ENCODE data around the gene PDLIM4. TPM values are rescaled to one million over a fixed set of nuclear protein-coding genes. Genes with fewer than 3 reads are reported as not detected.

The PDLIM4 gene
- total and polyA plus RNA-seq, 8 donors, result 0.83 to 10.7 (median 2.7) TPM

- 64 to 70% methylated on average over 27 of the region's 27 CpGs for WGBS, 2 donors
- no peak for FAIRE-seq
- no peak for TF ChIP-seq CTCF (IDR thresholded peaks at IDR 0.05)
- peak in 2 of 6 donors; percentile 20 to 85 for DNase-seq
- no peaks in the 10 kb centered on the region for H3K27me3 ChIP-seq
- peak overlapping the region; percentile 30 to 68 (median 49) for H3K4me3 ChIP-seq
- peak overlapping the region; percentile 78 to 96 (median 91) for H3K27ac ChIP-seq
- peaks cover 0 to 26% (median 4%) of the 10 kb centered on the region in 3 donors for H3K4me1 ChIP-seq
- H3K36me3 ChIP-seq, result no peaks in the 10 kb centered on the region
- intact Hi-C loops (cut with DNase I), result no loop called here
- no peaks in the 10 kb centered on the region for H3K9me3 ChIP-seq
- no peak for ATAC-seq
These were observed 29.1 kb upstream of the PDLIM4 start for GRCh38 chr5:132228241-132229035.

- TF ChIP-seq CTCF (IDR thresholded peaks at IDR 0.05), result no peak
- no peak overlapping the region for H3K4me3 ChIP-seq
- WGBS, 2 donors, result 92 to 95% methylated on average over 5 of the region's 5 CpGs
- H3K27me3 ChIP-seq, result no peaks in the 10 kb centered on the region
- peaks cover 0 to 23% (median 0%) of the 10 kb centered on the region in 3 donors for H3K4me1 ChIP-seq
- no peaks in the 10 kb centered on the region for H3K36me3 ChIP-seq
- no peak overlapping the region for H3K27ac ChIP-seq
- FAIRE-seq (no peak), DNase-seq (peak in 2 of 6 donors; percentile 4 to 10), ATAC-seq (no peak)
- no peaks in the 10 kb centered on the region for H3K9me3 ChIP-seq
- intact Hi-C loops (cut with DNase I), result no loop called here
These were observed 28.3 kb upstream of the PDLIM4 start for GRCh38 chr5:132229236-132229635.

- peak in 1 of 6 donors; percentile 8 for DNase-seq
- no peak overlapping the region for H3K27ac ChIP-seq
- TF ChIP-seq CTCF (IDR thresholded peaks at IDR 0.05), result no peak
- H3K36me3 ChIP-seq, result no peaks in the 10 kb centered on the region
- no peak overlapping the region for H3K4me3 ChIP-seq
- 82 to 88% methylated on average over 9 of the region's 9 CpGs for WGBS, 2 donors
- no peak for ATAC-seq
- no peaks in the 10 kb centered on the region for H3K9me3 ChIP-seq
- H3K4me1 ChIP-seq, result peaks cover 0 to 7% (median 0%) of the 10 kb centered on the region in 3 donors
- H3K27me3 ChIP-seq, result no peaks in the 10 kb centered on the region
- intact Hi-C loops (cut with DNase I), result loop anchor here in 1 of 3 donors (10.0 kb wide), 1 partner anchor 54 kb away; no protein-coding TSS in a partner anchor
- no peak for FAIRE-seq
These were observed 26.6 kb upstream of the PDLIM4 start for GRCh38 chr5:132230871-132231270.

- intact Hi-C loops (cut with DNase I), result loop anchor here in 1 of 3 donors (10.0 kb wide), 1 partner anchor 52 kb away; no protein-coding TSS in a partner anchor
- 78 to 83% methylated on average over 3 of the region's 3 CpGs for WGBS, 2 donors
- peak in 1 of 6 donors; percentile 17 for DNase-seq
- TF ChIP-seq CTCF (IDR thresholded peaks at IDR 0.05), result no peak
- no peak for ATAC-seq
- Histone ChIP-seq H3K36me3 (no peaks in the 10 kb centered on the region), H3K4me3 (no peak overlapping the region), H3K4me1 (no peaks in the 10 kb centered on the region), H3K27ac (no peak overlapping the region), H3K9me3 (no peaks in the 10 kb centered on the region), H3K27me3 (no peaks in the 10 kb centered on the region)
- no peak for FAIRE-seq
These were observed 25.0 kb upstream of the PDLIM4 start for GRCh38 chr5:132232465-132232864.

GRCh38 chr5:132233081-132233480 lies 24.4 kb upstream of the PDLIM4 start:
- FAIRE-seq, result no peak
- intact Hi-C loops (cut with DNase I), result loop anchor here in 1 of 3 donors (10.0 kb wide), 1 partner anchor 52 kb away; no protein-coding TSS in a partner anchor
- Histone ChIP-seq H3K27ac (no peak overlapping the region), H3K36me3 (no peaks in the 10 kb centered on the region), H3K4me3 (no peak overlapping the region), H3K9me3 (no peaks in the 10 kb centered on the region), H3K27me3 (no peaks in the 10 kb centered on the region), H3K4me1 (no peaks in the 10 kb centered on the region)
- ATAC-seq, result no peak
- 94 to 100% methylated on average over 1 of the region's 1 CpG for WGBS, 2 donors
- TF ChIP-seq CTCF (IDR thresholded peaks at IDR 0.05), result no peak
- peak in 1 of 6 donors; percentile 2 for DNase-seq

All from pancreas (tissue), 10 donors.